ENCODE results near the gene MATN3. TPM values are rescaled to one million over a fixed set of nuclear protein-coding genes. Genes with fewer than 3 reads are reported as not detected.

Gene MATN3
- polyA plus RNA-seq, 4 donors: 3.0 to 4.3 (median 3.3) TPM

- no peak for DNase-seq (ENCODE audit: low read depth in 4 of 4, low spot score in 2 of 4)
Measured at GRCh38 chr2:19942199-19942598, 70.3 kb downstream of the MATN3 start.

Other genes with a start within 250 kb of the MATN3 start
- gene TTC32, start 110.7 kb downstream of the MATN3 start, polyA plus RNA-seq (ENCODE audit: insufficient read length in 4 of 4): 10 to 100 TPM; 33.2 to 52.0 (median 41.2) TPM
- gene WDR35, start 22.6 kb downstream of the MATN3 start, polyA plus RNA-seq (ENCODE audit: insufficient read length in 4 of 4): 10 to 100 TPM; 23.0 to 31.6 (median 28.3) TPM
- gene LAPTM4A, start 39.0 kb upstream of the MATN3 start, polyA plus RNA-seq (ENCODE audit: insufficient read length in 4 of 4): 100 to 1,000 TPM; 432 to 524 (median 444) TPM
- 10 to 100 TPM; 25.4 to 32.3 (median 28.6) TPM for gene SDC1, start 212.5 kb upstream of the MATN3 start, polyA plus RNA-seq (ENCODE audit: insufficient read length in 4 of 4)